GM18498 (cell line): ENCODE data around the gene DCP1B.

Experiments
- ATAC-seq: cut with Tn5 transposase; IDR thresholded peaks from one replicate; pipeline ENCODE4 v1.9.1; 2021; ENCODE audit warnings: mild to moderate bottlenecking, moderate library complexity; ENCODE audit not compliant: unreplicated experiment

DCP1B gene

DNA sequence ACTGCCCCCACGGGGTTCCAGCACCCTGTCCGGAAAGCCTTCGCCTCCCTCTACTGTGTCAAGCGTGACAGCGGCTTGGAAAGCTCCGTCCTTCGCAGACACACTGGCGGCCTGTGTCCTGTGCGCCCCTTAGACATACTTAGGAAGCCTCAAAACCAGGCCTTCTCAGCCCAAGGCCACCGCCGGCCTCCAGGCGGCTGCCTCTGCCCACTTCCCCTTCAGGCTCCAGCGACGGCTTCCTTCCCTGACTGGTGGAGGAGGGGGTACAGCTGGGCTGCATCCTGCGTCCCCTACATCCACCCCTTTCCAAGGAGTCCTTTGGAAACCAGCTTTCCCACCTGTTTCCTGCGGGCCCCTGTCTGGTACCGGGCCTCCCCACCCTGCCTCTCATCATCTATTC lies 83.3 kb downstream of the DCP1B start:
- ATAC-seq = no peak

DNA sequence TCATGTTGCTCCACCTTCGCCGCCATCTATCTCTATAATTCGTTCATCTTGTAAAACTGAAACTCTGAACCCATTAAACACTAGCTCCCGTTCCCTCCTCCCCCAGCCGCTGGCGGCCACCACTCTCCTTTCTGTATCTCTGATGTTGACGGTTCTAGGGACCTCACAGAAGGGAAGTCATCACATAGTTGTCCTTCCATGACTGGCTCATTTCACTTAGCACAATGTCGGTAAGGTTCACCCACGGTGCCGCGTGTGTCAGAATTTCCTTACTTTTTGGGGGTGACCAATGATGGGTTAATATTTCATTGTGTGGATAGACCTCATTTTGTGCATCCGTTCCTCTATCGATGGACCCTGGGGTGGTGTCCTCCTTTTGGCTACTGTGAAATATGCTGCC lies 83.8 kb downstream of the DCP1B start:
- no peak for ATAC-seq

DNA sequence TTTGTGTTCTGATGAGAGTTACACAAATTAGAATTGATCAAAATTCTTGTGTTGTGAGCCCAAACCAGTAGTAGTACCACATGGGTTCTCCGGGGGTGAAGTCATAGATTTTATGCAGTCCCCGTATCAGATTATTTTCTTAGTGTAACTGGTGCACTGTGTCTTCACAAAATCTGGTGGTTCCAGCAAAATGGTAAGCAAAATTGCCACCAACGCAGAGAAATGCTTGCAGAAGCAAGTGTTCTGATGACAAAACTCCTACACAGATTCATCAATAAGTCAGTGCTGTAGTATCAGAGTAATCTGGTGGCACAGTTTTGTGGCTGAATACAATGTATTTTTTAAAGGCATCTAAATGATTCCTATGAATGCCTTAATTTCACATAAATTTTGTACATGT lies 84.5 kb downstream of the DCP1B start:
- no peak for ATAC-seq

DNA sequence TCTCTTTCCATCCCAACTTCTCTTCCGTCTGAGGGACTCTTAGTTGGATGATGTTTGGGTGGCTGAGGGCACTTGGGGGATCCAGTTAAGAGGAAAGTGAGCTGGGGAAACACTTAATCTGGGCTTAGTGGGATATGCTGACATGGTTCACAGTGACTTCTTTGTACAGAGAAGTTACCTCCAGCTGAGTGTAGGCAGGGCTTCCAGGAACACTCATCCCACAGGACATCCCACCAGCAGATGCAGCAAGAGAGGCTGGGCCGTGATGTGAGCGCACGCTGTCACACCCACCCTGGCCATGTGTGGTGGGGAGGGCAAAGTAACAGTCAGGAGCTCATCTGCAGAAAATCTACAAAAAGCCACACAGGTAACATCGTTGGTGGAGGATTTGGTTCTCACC lies 85.0 kb downstream of the DCP1B start:
- no peak for ATAC-seq

DNA sequence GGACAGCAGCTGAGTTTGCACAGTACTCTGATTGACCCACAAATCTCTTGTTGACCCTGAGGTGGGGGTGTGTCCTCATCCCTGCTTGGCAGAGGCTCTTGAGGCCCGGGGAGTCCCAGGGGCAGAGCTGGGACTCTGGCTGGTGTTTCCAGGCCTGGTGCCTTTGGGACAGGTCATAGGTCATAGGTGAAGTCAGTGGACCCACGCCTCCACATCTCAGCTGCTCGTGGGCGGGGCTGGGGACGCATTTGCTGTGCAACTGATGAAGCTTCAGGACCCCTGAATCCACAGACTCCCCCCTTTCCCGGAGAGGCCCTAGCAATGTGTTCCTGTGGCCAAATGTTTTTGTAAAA lies 85.4 kb downstream of the DCP1B start:
- ATAC-seq = no peak

DNA sequence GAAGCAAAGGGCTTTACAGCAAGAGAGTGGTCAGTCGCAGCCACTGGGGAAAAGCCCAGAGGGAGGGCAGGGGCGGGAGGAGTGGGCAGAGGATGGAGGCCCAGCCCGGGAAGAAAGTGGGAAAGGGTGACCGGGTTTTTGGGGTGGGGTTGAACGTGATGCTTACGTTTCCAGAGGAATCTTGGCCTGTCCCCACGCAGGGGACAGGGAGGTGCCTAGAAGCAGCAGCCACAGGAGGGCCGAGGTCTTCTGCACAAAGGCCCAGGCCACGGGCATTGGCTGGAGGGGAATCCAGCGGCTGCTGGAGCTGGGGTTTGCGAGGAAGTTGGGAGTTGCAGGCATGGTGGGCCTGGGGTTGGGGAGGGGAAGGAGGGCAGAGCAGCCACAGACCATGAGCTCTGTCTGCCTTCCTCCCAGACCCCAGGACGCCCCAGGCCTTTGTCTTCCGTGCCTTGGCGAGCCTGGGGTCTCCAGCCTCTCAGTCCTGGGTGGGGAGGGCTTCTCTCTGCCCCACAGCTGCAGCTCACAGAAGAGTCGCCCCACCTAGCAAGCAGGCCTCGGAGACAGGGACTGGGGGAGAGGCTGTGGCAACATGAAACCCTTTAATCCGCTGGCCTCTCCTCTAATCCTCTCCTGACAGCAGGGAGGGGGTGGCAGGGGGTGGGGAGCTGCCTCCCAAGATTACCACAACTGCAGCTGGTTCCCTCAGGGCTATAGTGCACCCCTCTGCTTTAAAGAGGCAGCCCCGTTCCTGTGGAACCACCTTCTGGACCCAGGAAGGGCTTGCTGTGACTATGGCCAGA lies 86.0 kb downstream of the DCP1B start, which contains the start of gene CACNA2D4:
TSS of gene CACNA2D4 (minus strand) at position 572 of the 803 bp plus-strand sequence. CDS start at position 393, 179 bp downstream.
- ATAC-seq = no peak

DNA sequence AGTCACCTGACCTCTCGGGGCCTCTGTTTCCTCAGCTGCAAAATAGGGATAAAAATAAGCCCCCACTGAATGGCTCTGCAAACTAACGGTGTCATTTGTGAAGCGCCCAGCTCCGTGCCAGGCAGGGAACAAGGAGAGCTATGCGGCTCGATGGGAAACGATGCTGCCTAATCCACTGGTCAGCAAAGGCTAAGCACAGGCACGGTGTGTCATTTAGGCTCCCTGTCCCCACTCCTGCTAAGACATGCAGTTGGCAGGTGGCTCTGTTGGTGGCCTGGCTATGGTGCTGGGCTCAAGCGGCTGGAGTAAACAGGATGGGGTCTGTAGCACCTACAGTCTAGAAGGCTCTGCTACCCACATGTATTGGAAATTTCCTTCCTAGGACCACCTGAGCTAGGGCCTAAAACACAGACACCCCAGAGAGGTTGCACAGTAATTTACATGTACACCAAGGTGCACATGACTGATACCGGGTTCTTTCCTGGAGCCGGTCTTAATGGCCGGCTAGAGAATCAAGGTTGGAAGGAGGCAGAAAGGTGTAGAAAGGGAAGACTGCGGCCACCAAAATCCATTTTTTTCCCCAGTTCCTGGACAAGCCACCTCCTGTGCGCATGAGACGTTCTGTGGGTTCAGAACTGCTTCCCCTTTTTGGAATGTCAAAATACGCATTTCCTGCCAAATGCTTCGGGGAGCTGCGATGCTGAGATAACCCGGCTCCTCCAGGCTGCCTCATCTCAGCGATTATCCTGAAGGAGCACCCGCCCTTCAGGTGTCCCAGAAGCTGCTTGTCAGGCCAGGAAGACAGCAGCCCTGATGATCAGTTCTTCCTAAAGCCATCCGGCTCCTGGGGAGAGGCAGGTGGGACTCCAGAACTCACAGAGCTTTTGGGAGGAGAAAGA lies 86.8 kb downstream of the DCP1B start:
- ATAC-seq = no peak

DNA sequence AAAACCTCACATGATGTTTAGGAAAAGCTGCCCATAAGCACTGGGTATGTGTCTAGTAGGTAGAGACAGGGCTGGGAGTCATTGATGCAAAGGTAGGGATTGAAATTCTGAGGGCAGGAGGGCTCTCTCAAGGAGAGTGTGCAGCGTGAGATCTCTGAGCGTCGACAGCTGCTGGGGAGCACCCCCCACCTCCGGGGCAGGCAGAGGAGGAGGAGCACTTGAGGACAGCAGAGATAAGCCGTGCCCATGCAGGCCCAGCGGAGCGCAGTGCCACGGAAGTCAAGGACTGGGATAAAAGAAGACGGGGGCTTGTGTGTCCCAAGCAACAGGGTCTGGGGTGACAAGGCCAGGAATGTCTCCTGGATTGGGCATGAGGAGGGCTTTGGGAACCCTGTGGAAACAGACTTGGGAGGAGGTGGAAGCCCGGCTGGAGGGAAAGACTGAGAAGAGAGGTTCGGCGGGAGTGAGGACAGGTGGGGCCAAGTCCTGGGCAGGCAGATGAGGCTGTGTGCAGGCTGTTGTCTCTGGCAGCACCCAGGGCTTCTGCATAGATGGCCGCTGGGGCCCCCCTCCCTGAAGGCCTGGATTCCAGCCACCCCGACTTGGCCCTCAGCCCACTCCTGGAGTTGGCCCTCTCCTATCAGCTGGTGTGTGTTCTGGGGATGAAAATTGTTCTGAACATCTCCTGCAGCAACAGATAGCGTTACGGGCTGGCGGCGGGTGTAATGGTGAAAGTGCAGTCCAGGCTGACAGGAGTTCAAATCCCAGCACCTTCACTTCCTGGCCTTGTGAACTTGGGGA lies 87.7 kb downstream of the DCP1B start:
- no peak for ATAC-seq

DNA sequence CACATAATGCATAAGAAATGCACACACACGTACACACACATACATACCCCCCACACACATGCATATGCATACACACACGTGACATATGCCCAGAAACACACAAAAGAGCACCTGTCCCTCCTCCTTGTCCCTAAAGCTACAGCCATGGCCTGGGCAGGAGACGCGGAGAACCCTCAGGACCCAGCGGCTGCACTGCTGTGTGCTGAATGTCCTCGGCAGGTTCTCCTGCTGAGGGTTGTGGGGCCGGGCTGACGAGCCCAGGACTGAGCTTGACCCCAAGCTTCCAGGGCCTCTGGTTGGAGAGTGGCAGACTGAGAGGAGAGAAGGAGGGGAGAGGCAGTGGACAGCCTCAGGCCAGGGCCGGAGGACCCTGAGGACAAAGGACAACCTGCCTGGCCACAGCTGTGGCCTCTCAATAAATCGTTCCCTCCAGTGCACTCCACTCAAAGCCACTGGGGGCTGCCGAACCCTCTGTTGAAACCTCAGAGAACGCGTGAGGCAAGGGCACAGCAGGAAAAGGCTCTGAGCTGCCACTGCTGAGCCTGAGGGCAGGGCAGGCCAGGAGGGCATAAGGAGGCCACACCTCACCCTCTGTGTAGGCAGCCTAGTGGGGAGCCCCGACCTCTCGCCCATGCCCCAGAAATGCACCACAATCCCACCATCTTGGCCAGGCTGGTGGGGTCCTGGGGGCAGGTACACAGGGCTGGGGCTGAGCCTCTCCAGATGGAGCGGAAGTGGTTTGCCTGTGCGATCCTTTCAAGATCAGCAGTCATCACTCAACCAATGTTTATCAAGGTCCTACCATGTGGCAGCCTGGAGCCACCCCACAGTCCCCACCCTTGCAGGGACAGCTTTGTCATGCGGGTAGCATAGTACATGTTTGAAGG lies 88.9 kb downstream of the DCP1B start:
- no peak for ATAC-seq

DNA sequence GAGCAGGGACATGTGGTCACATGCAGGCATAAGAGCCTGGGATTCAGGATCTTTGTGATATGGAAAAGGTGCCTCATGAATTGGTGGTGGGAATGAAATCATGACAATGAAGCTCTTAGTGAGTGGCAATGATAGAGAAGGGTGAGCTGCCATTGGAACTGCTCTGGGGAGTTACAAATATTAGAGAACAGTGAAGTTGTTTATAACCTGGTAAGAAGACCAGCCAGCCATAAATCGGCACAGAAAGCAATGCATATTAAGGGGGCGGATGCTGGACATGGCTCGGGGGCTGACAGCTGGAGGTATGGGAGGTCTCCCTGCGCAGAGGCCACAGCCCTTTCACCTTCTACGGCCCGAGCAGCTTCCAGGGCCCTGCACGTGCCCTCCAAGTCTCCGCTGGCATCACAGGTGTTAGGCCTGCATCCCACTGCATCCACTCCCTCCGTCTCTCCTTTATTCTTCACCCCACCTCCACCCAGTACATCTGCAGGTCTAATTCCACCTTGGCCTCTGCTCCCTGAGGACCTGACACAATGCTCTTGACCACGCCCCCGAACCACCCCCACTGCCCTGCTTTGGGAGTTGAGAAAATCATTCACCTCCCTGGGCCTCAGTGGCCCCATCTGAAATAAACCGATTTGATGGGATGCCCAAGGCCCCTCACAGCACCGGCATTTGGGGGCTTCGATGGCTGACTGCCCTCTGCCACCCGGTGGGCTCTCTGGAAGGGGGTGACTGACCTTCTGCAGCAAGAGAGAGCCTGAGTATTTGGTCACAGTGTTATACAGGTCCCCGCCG lies 89.9 kb downstream of the DCP1B start:
- no peak for ATAC-seq

DNA sequence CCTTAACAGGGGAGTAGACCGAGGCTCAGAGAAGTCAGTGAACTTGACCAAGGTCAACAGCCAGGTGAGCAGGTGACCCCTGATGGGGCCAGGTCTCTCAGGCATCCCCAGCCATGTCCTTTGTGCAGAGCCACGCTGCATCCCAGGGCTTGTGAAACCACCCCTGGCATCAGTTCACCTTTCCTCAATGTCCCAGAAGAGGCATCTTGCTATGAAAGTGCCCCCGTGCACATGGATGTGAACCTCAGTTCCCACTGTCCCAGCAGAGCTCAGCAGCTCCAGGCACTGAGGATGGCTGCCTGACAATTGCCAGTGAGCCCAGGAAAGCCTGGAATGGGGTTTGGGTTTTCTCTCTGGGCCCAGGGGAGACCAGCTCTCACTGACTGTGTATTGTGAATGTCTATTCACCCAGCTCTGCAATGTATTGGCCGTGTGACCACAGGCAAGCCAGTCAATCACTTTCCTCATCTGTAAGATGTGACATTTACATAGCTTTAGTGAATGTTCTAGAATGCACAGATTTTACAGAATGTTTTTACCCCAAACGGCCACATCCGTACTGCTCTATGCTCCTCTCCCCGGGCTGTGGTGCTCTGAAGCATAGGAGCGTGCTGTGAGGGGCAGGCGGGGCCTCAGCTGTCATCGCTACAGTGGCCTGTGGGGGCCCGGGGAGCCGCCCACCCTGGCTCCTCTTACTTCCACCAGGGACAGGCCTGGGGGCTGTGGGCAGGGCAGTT lies 90.7 kb downstream of the DCP1B start:
- ATAC-seq = no peak

DNA sequence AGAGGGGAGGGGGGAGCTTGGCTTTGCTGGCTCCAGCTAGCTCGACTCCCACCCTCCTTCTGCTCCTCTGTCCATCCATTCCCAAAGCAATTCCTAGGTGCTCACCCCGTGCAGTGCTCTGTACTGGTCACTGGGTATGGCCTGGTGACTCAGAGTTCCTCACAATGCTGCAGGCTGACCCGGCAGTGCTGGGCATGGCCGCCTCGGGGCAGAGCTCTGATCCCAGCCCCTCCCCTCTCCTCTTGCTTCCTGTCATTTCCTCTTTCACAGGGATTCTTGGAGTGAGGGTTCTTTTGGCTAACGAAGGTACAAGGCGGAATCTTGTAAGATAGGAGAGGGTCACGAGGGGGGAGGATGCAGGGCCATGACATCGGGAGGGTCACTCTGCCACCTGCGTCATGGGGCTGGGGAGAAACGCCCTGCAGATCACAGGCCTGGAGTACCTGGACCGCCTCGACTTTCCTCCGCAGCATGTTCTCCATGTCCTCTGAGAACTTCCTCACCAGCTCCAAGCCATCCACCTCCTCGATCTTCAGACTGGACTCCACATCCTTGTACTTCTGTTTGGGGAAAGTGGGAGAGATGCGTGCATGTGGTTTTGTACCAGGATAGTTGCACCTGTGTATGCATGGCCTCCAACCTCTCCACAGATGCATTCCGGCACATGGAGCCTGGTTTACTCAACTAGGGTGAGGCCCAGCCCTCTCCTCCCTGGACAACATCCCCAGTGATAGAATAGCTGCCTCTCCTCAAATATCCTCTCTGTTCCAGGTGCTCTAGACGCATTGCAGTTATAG lies 91.5 kb downstream of the DCP1B start:
- ATAC-seq = no peak

DNA sequence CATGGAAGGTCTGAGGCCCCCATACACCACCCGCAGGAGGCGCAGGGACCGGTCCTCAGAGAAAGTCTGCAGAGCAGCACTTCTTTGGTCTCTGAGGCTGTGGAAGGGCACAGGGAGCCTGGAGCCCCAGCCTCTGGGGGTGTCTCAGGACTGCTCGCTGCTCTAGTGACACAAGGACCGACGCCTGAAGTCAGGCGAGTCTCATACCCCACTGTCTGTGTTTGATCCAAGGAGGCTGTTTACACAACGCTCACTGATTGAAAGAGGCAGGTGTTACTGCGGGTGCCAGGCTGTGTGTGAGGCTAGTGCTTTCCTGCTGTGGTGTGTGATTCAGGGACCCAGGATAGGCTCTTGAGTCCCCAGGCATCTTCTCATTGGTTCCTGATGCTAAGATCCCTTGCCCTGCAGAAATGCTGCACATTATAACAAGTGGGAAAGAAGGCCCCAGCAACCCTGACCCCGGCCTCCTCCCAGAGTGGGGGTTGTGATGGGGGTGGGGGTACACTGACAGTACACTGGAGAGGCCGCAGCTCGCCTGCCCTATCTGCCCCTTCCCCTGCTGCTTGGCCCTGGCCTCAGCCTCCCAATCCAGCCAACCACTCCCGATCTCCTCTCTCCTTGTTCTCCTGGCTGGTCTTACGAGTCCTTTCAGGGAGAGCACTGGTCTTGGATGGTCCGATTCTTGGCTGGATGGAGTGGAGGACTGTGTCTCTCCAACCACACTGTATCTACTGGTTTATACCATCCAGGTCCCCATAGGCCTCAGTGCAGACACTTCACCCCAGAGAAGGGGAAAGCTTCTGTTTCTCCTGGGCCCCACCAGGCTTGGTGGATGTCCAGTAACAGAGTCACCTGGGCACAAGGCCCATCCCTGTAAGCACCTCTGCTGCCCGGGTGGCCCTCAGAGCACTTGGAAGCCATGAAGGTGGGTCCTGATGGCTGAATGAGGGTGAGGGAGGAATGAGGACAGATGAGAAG lies 92.4 kb downstream of the DCP1B start:
- ATAC-seq = no peak

DNA sequence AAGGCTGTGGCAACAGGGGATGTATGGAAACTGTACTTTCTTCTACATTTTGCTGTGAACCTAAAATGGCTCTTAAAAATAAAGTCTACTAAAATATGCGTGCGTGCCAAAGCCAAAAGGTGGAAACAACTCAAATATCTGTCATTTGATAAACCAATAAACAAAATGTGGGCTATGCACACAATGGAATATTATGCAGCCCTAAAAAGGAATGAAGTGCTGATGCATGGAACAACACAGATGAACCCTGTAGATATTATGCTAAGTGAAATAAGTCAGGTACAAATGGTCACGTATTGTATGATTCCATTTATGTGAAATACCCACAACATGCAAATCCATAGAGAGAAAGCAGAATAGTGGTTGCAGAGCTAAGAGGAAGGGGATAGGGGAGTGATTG lies 93.8 kb downstream of the DCP1B start:
- no peak for ATAC-seq

DNA sequence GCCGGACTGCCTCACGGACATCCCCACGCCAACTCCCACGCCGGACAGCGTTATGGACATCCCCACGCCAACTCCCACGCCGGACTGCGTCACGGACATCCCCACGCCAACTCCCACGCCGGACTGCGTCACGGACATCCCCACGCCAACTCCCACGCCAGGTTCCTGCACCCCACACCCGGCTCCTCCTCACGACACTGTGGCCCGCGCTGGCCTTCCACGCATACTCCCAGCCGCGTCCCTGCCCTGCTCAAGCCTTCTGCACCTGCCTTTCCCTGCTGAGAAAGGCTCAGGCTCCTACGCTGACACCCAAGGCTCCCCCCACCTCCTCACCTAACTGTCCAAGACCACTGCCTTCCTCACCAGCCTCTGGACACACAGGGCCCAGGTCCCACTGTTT lies 95.5 kb downstream of the DCP1B start:
- ATAC-seq = no peak

DNA sequence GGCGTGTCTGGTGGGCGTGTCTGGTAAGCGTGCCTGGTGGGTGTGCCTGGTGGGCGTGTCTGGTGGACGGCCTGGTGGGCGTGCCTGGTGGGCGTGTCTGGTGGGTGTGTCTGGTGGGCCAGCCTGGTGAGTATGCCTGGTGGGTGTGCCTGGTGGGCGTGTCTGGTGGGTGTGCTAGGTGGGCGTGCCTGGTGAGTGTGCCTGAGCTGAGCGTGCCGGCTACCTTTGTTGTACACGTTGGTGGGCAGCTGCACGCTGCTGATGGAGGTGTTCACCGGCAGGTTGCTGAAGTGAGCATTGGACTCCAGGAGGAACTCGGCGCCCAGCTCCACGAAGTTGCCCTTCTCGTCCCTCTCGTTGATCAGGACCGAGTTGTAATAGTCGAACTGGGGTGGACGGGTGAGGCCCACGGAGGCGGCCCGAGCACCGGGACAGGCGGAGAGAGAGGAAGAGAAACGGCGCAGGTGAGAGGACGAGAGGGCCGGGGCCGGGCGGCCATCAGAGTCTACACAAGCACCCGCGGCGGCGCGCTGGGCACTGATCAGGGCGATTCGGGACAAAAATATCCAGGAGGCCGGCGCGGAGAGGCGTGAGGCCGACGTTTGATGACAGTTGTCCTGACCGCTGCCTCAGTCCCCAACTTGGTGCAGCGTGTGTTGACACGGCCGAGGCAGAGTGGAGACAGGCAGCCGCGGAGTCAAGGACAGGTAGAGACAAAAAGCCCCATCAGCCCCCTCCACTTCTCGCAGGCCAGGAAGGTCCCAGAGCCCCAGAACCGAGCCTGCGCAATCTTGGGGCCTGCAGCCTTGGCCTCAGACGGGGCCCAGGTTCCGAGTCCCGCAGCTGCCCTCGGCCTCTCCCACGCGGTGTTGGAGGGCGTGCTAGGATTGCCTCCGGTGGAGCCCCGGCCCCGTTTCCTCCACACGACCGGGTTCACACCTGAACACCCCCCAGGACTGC lies 96.3 kb downstream of the DCP1B start:
- ATAC-seq = no peak
